ENCODE measurements around the gene ARMC8. TPM values are rescaled to one million over a fixed set of nuclear protein-coding genes. Genes with fewer than 3 reads are reported as not detected.

Gene ARMC8
- total RNA-seq, 1 donor = 59.0 TPM

DNA sequence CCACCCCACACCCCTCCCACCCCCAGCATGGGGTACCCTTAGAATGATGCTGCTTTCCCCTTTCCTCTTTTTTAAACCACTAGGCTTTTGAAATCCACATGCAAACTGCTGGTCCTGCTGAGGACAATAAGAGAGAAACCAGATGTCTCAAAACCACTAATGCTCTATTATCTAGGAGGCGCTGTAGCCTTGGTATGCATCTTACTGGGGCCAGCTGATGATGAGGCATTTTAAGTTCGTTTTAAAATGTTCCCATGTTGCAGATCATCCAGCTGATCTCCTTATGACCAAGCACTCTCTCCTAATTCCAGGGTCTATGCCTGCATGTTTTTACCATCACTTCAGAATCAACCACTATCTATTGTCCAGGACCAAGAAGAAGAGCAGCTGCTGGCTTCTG, 141.2 kb downstream of the ARMC8 start:
- Histone ChIP-seq H3K4me2 (ENCODE audit: insufficient read depth, low read length) (peak overlapping the region; percentile 97), H3K27me3 (ENCODE audit: insufficient read depth, low read length) (no peaks in the 10 kb centered on the region), H3K4me1 (ENCODE audit: insufficient read depth, low read length) (peaks cover 11% of the 10 kb centered on the region), H3K36me3 (ENCODE audit: insufficient read depth, low read length) (no peaks in the 10 kb centered on the region), H4K20me1 (ENCODE audit: insufficient read depth, low read length) (no peaks in the 10 kb centered on the region), H2AFZ (ENCODE audit: low read length) (no peak overlapping the region), H3K9me3 (ENCODE audit: low read depth, low read length) (no peaks in the 10 kb centered on the region), H3K4me3 (ENCODE audit: insufficient read depth, low read length) (no peak overlapping the region), H3K27ac (ENCODE audit: low read depth, low read length) (no peak overlapping the region), H3K79me2 (ENCODE audit: insufficient read depth, low read length) (no peaks in the 10 kb centered on the region)
- TF ChIP-seq, protein P1, sequence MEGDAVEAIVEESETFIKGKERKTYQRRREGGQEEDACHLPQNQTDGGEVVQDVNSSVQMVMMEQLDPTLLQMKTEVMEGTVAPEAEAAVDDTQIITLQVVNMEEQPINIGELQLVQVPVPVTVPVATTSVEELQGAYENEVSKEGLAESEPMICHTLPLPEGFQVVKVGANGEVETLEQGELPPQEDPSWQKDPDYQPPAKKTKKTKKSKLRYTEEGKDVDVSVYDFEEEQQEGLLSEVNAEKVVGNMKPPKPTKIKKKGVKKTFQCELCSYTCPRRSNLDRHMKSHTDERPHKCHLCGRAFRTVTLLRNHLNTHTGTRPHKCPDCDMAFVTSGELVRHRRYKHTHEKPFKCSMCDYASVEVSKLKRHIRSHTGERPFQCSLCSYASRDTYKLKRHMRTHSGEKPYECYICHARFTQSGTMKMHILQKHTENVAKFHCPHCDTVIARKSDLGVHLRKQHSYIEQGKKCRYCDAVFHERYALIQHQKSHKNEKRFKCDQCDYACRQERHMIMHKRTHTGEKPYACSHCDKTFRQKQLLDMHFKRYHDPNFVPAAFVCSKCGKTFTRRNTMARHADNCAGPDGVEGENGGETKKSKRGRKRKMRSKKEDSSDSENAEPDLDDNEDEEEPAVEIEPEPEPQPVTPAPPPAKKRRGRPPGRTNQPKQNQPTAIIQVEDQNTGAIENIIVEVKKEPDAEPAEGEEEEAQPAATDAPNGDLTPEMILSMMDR (IDR thresholded peaks at IDR 0.05; ENCODE audit: extremely low read depth, low read depth, low read length) = peak; percentile 34
- no peak for DNase-seq (ENCODE audit: insufficient read length, low spot score, missing footprints)

DNA sequence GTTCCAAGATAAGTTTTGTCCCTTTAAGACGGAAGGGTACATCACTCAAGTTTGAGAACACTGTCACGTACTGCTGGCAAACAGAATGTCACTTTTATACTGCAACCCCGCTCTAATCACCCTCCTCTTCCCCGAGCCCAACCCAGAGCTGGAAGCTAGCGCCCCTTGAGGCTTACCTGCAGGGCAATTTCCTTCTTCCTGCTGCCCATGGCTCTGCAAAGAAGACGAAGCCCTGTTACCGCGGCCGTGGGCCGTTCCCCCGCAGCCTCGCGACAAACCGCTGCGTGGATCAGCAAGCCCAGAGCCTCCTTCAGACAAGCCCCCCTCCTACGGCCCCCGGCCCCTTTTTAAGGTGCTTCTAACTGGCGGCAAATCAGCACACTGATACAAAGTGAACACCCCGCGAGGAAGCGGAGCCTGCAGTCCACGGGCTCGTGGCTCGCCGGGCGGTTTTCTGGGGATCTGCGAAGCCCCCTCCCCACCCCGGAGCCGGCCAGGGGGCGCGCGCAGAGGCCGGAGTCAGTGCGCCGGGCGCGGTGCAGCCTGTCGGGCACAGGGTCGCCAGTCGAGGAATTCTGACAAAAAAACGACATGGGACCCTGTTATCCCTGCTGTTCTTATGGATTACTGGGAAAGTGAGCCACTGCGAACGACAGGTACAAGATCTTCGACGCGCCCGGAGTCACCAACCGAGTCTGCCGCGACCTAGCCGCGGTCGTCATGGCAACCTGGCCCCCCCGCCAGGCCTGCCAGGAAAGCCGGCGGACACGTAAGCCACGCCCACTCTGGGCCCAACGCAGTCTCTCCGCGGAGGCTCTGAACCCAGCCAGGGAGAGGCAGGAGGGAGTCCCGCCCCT, 142.3 kb downstream of the ARMC8 start, which contains the start of gene NME9:
NME9 (minus strand) TSS at position 725 of the 857 bp plus-strand sequence; CDS start at position 209, 516 bp downstream.
- TF ChIP-seq, protein P1 (IDR thresholded peaks at IDR 0.05; ENCODE audit: extremely low read depth, low read depth, low read length) = peak; percentile 58
- no peaks in the 10 kb centered on the region for H3K36me3 ChIP-seq (ENCODE audit: insufficient read depth, low read length)
- peak; percentile 91 for DNase-seq (ENCODE audit: insufficient read length, low spot score, missing footprints)
- peaks cover 11% of the 10 kb centered on the region for H3K4me1 ChIP-seq (ENCODE audit: insufficient read depth, low read length)
- no peaks in the 10 kb centered on the region for H4K20me1 ChIP-seq (ENCODE audit: insufficient read depth, low read length)
- H3K4me2 ChIP-seq (ENCODE audit: insufficient read depth, low read length) = peak within 1 kb of the TSS; percentile 97
- H3K27me3 ChIP-seq (ENCODE audit: insufficient read depth, low read length) = no peaks in the 10 kb centered on the region
- H3K9me3 ChIP-seq (ENCODE audit: low read depth, low read length) = no peaks in the 10 kb centered on the region
- peak within 1 kb of the TSS; percentile 90 for H2AFZ ChIP-seq (ENCODE audit: low read length)
- H3K27ac ChIP-seq (ENCODE audit: low read depth, low read length) = no peak within 1 kb of the TSS
- no peaks in the 10 kb centered on the region for H3K79me2 ChIP-seq (ENCODE audit: insufficient read depth, low read length)
- H3K4me3 ChIP-seq (ENCODE audit: insufficient read depth, low read length) = peak within 1 kb of the TSS; percentile 77

DNA sequence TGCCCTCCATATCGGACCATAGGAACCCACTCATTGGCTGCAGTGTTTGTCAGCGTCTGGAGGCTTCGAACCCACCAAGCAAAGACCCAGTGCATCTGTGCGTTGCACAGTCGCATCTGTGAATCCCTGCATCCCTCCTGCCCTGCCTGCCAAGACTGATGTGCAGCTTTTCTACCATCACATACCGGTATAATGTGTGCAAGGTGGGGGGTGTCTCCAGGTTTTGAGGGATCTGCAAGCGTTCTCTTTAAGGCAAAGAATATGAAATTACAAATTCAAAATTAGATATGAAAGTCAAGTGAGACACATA, 142.8 kb downstream of the ARMC8 start:
- peak overlapping the region; percentile 97 for H3K4me2 ChIP-seq (ENCODE audit: insufficient read depth, low read length)
- no peaks in the 10 kb centered on the region for H3K9me3 ChIP-seq (ENCODE audit: low read depth, low read length)
- peaks cover 5% of the 10 kb centered on the region for H3K27me3 ChIP-seq (ENCODE audit: insufficient read depth, low read length)
- TF ChIP-seq, protein P1 (IDR thresholded peaks at IDR 0.05; ENCODE audit: extremely low read depth, low read depth, low read length) = no peak
- peak overlapping the region; percentile 77 for H3K4me3 ChIP-seq (ENCODE audit: insufficient read depth, low read length)
- H3K36me3 ChIP-seq (ENCODE audit: insufficient read depth, low read length) = no peaks in the 10 kb centered on the region
- H3K79me2 ChIP-seq (ENCODE audit: insufficient read depth, low read length) = no peaks in the 10 kb centered on the region
- no peak for DNase-seq (ENCODE audit: insufficient read length, low spot score, missing footprints)
- H4K20me1 ChIP-seq (ENCODE audit: insufficient read depth, low read length) = no peaks in the 10 kb centered on the region
- peaks cover 11% of the 10 kb centered on the region for H3K4me1 ChIP-seq (ENCODE audit: insufficient read depth, low read length)
- H2AFZ ChIP-seq (ENCODE audit: low read length) = peak overlapping the region; percentile 90
- H3K27ac ChIP-seq (ENCODE audit: low read depth, low read length) = no peak overlapping the region

DNA sequence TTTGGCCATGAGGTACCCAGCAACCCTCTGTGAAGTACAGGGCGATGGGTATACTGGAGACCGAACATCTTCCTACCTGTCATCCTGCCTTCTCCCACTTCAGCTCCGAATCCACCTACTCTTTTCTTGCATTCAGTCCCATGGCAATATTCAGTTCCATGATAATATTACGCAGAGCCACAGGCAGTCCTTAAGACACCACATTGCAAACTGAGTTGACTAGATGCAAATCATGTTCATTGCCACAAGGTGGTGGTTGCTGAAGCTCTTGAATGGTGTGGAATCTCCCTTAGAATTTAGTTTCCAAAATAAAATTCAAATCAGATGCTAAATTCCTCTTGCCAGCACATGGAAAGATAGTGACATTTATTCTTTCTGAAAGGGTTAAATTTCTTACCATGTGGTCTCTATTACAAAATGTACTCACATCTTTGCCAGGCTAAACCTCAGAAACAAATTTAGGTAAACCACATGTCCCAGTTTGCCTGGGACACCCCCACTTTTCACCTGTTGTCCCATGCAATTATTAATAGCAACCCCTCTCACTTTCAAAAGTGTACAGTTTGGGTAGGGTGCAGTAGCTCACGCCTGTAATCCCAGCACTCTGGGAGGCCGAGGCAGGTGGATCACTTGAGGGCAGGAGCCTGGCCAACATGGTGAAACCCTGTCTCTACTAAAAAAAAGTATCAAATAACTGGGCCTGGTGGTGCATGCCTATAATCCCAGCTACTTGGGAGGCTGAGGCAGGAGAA, 144.2 kb downstream of the ARMC8 start:
- Histone ChIP-seq H4K20me1 (ENCODE audit: insufficient read depth, low read length) (no peaks in the 10 kb centered on the region), H3K4me2 (ENCODE audit: insufficient read depth, low read length) (no peak overlapping the region), H3K27ac (ENCODE audit: low read depth, low read length) (no peak overlapping the region), H3K9me3 (ENCODE audit: low read depth, low read length) (no peaks in the 10 kb centered on the region), H3K4me1 (ENCODE audit: insufficient read depth, low read length) (peaks cover 11% of the 10 kb centered on the region), H3K4me3 (ENCODE audit: insufficient read depth, low read length) (no peak overlapping the region), H3K79me2 (ENCODE audit: insufficient read depth, low read length) (no peaks in the 10 kb centered on the region), H2AFZ (ENCODE audit: low read length) (no peak overlapping the region), H3K27me3 (ENCODE audit: insufficient read depth, low read length) (peaks cover 5% of the 10 kb centered on the region), H3K36me3 (ENCODE audit: insufficient read depth, low read length) (no peaks in the 10 kb centered on the region)
- TF ChIP-seq, protein P1 (IDR thresholded peaks at IDR 0.05; ENCODE audit: extremely low read depth, low read depth, low read length) = peak; percentile 42
- DNase-seq (ENCODE audit: insufficient read length, low spot score, missing footprints) = no peak
